Natural killer cell treated with Interleukin-12 subunit alpha and Interleukin-12 subunit beta and Interleukin-15 and Interleukin-18, amount 100 ng/mL, for 72 hours (primary cell): Measurements from ENCODE around the gene CD33. TPM values are rescaled to one million over a fixed set of nuclear protein-coding genes. Genes with fewer than 3 reads are reported as not detected.

ENCODE experiments used
- ATAC-seq, 2 donors: fragments of 150-1000 bp; cut with Tn5 transposase in 1 of 2; sonication (Bioruptor Pico), chemical (Tn5 transposase) in 1 of 2; 2 replicates each; pipeline ENCODE4 v1.10.0; 2021
- DNase-seq: peaks from one replicate; pipeline ENCODE4 v3.0.0; 2022; ENCODE audit warnings: low spot score
- H3K27ac Mint-ChIP-seq, 2 donors: 1 replicate in 1 of 2; 2 replicates in 1 of 2; pipeline ENCODE4 v1.8.0; 2022; ENCODE audit warnings: mixed read lengths in 2 of 2, mild to moderate bottlenecking in 1 of 2, moderate library complexity in 1 of 2
- H3K27me3 Mint-ChIP-seq, 2 donors: 1 replicate in 1 of 2; 2 replicates in 1 of 2; pipeline ENCODE4 v1.8.0; 2022; ENCODE audit warnings: mixed read lengths in 2 of 2
- H3K36me3 Mint-ChIP-seq: one replicate; pipeline ENCODE4 v1.8.0; 2022; ENCODE audit warnings: mixed read lengths
- H3K4me1 Mint-ChIP-seq, 2 donors: 1 replicate in 1 of 2; 2 replicates in 1 of 2; pipeline ENCODE4 v1.8.0; 2022; ENCODE audit warnings: low read depth in 2 of 2, mixed read lengths in 2 of 2, mild to moderate bottlenecking in 1 of 2
- H3K4me3 Mint-ChIP-seq: one replicate; pipeline ENCODE4 v1.8.0; 2022; ENCODE audit warnings: mixed read lengths
- H3K9me3 Mint-ChIP-seq: 2 replicates; pipeline ENCODE4 v1.8.0; 2022; ENCODE audit warnings: mixed read lengths
- total RNA-seq, 2 donors: library from RNA; stranded (reverse); gene quantifications; one replicate each; pipeline ENCODE4 v1.2.3, GENCODE V29; 2022

CD33 gene
- total RNA-seq, 2 donors from 2014 or later, result 0.89 to 1.4 TPM

DNA sequence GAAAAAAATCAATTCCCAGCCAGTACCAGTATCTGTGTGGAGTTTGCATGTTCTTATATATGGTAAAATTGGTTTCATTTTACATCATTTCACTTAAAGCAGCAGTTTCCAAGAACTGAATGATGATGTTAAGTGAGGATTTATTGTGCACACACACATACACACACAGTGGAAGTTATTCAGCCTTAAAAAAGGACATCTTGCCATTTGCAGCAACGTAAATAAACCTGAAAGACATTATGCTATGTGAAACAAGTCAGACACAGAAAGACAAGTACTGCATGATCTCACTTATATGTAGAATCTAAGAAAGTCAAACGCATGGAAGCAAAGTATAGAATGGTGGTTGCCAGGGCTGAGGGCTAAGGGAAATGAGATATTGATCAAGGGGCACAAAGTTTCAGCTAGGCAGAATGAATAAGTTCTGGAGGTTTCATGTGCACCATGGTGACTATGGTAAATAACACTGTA, 31.3 kb downstream of the CD33 start:
- Mint-ChIP-seq H3K4me3 (peak overlapping the region; percentile 48), H3K27me3 (peaks cover 6 to 11% of the 10 kb centered on the region in 2 donors), H3K4me1 (peaks cover 9 to 26% of the 10 kb centered on the region in 2 donors), H3K9me3 (no peaks in the 10 kb centered on the region), H3K27ac (peak overlapping the region in 1 of 2 donors; percentile 21), H3K36me3 (no peaks in the 10 kb centered on the region)
- peak in 1 of 2 donors; percentile 57 for ATAC-seq
- no peak for DNase-seq

- peaks cover 9 to 22% of the 10 kb centered on the region in 2 donors for H3K4me1 Mint-ChIP-seq
- no peak for ATAC-seq
- no peak overlapping the region for H3K27ac Mint-ChIP-seq
- no peaks in the 10 kb centered on the region for H3K9me3 Mint-ChIP-seq
- no peak for DNase-seq
- peaks cover 6 to 17% of the 10 kb centered on the region in 2 donors for H3K27me3 Mint-ChIP-seq
- H3K36me3 Mint-ChIP-seq, result no peaks in the 10 kb centered on the region
- H3K4me3 Mint-ChIP-seq, result no peak overlapping the region
Measured at GRCh38 chr19:51257471-51257870, 32.6 kb downstream of the CD33 start.

DNA sequence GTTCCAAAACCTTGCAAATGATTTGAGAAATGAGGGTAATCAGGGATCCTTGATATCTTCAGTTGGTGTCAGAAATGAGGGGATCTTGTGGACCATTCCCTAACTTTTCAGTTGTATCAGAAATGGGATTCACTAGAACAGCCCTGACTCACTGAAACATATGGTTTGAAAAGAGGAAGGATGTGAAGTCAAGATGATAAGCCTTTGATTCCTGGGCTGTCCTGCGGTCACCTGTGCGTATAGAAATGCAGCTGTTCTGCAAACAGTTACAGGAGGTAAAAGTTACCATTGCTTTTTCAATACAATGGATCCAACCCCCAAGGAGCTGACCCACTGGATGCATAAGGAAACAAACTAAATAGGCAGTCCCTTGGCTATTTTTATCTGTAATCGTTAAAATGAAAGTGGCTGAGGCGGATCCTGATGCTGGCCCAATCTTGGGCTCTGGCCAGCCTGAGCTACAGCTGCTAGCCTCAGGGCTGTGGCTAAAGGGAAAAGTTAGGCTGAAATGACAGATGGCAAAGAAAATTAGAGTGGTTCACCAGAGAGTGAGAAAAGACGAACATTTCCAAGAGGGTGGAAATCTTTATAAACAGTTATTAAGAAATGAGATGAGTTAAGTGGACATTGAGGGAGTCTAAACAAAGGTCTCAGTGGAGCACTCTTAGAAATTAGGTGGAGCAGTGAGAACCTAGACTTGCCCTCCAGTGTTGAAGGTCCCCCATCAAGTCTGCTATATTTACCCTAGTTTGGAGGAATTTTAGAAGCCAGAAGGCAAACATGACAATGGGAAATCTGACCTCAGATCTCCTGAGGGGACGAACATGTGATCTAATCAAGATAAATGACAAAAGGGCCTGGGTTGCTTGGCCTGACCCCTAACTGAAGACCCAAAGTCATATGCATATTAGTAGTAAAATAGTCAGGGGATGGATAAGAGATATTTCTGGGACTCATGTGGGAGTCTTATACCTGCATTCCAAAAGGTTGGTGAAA, 33.6 kb downstream of the CD33 start:
- H3K36me3 Mint-ChIP-seq, result no peaks in the 10 kb centered on the region
- H3K27ac Mint-ChIP-seq, result no peak overlapping the region
- peak overlapping the region; percentile 21 for H3K4me3 Mint-ChIP-seq
- H3K4me1 Mint-ChIP-seq, result peaks cover 9 to 16% of the 10 kb centered on the region in 2 donors
- no peak for DNase-seq
- H3K9me3 Mint-ChIP-seq, result no peaks in the 10 kb centered on the region
- no peak for ATAC-seq
- H3K27me3 Mint-ChIP-seq, result peaks cover 6 to 18% of the 10 kb centered on the region in 2 donors

- H3K4me1 Mint-ChIP-seq, result peaks cover 9 to 14% of the 10 kb centered on the region in 2 donors
- H3K27me3 Mint-ChIP-seq, result peaks cover 11 to 30% of the 10 kb centered on the region in 2 donors
- ATAC-seq, result peak in 1 of 2 donors; percentile 55
- H3K36me3 Mint-ChIP-seq, result no peaks in the 10 kb centered on the region
- no peak overlapping the region for H3K27ac Mint-ChIP-seq
- no peak overlapping the region for H3K4me3 Mint-ChIP-seq
- no peaks in the 10 kb centered on the region for H3K9me3 Mint-ChIP-seq
- no peak for DNase-seq
Measured at GRCh38 chr19:51259348-51260245, 34.7 kb downstream of the CD33 start.

DNA sequence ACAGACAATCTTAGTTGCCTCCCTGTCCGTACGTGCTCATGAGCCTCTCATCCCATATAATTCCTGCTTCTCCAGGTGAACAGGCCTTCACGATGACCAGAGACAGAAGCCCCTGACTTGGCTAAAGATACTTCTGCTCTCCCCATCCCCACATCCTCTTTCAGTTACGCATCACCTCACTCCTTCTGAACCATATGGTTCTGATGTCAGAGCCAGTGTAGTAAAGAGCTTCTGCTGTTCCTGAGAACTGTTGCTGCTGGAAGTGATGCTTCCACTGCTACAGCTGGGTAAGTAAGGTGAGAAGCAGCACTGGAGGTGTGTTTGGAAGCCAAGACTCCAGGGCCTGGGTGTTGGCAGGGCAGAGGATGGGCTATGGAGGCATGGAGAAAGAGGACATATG, 38.9 kb downstream of the CD33 start:
- H3K4me1 Mint-ChIP-seq, result peaks cover 0 to 8% of the 10 kb centered on the region in 2 donors
- H3K27ac Mint-ChIP-seq, result no peak overlapping the region
- H3K9me3 Mint-ChIP-seq, result no peaks in the 10 kb centered on the region
- H3K27me3 Mint-ChIP-seq, result peaks cover 7 to 31% of the 10 kb centered on the region in 2 donors
- no peak overlapping the region for H3K4me3 Mint-ChIP-seq
- H3K36me3 Mint-ChIP-seq, result no peaks in the 10 kb centered on the region
- ATAC-seq, result no peak
- DNase-seq, result no peak

DNA sequence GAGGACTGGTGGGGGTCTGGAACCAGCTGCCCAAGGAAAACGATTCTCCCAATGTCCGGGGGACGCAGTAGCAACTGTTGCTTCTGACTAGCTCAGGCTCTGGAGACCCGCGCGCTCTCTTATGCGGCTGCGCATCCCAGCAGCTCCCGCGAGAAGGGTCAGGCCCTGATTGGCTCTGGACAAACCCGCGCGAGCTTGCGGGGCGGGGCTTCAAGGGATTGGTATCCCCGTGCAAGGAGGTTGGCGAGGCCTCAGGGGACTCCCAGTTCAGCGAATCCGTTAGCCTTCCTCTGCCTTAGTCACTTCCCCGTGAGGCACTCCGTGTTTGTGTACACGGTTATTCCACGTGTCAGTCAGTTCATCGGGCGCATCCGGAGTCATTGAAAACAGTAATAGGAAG, 46.2 kb downstream of the CD33 start:
- DNase-seq (no peak), ATAC-seq (no peak)
- Mint-ChIP-seq H3K9me3 (no peaks in the 10 kb centered on the region), H3K36me3 (no peaks in the 10 kb centered on the region), H3K27me3 (peaks cover 4 to 7% of the 10 kb centered on the region in 2 donors), H3K27ac (no peak overlapping the region), H3K4me1 (peaks cover 11 to 29% of the 10 kb centered on the region in 2 donors), H3K4me3 (no peak overlapping the region)

GRCh38 chr19:51272183-51272810, 47.4 kb downstream of the CD33 start:
- H3K9me3 Mint-ChIP-seq, result no peaks in the 10 kb centered on the region
- ATAC-seq, result peak; percentile 53 to 79

DNA sequence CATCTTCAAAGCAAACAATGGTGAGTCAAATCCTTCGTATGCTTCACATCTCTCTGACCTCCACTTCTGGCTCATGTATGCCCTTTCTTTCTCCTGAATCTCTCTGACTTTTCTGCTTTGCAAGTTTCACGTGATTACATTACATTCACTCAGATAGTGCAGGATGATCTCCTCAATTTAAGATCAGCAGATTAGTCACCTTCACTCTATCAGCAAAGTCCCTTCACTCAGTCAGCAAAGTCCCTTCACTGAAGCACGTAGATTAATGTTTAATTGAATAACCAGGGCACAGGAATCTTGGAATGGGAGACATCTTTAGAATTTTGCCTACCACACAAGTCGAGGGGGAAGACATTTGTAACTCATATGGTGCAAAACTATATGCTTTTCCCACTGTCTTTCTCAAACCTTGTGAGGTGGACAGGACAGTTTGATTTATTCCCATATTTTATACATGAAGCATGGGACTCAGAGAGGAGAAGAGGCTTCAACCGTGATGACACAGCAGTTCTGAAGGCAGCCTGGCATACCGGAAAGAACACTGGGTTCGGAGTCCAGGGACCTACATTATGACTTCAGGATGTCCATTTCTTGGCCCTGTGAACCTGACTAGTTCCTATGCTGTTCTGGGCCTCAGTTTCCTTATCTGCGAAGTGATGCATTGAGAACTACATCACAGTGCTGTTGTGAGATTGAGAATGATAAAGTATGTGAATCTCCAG, 49.3 kb downstream of the CD33 start:
- ATAC-seq (no peak), DNase-seq (no peak)
- H3K27ac Mint-ChIP-seq, result no peak overlapping the region
- H3K4me1 Mint-ChIP-seq, result peaks cover 11 to 25% of the 10 kb centered on the region in 2 donors
- H3K4me3 Mint-ChIP-seq, result peak overlapping the region; percentile 0
- H3K27me3 Mint-ChIP-seq, result peaks cover 11 to 22% of the 10 kb centered on the region in 2 donors
- H3K9me3 Mint-ChIP-seq, result no peaks in the 10 kb centered on the region
- H3K36me3 Mint-ChIP-seq, result no peaks in the 10 kb centered on the region

More at GRCh38 chr19:51272183-51272810, 47.4 kb downstream of the CD33 start:
- DNase-seq, result no peak
- H3K27ac Mint-ChIP-seq, result peak overlapping the region in 1 of 2 donors; percentile 69
- peaks cover 4 to 13% of the 10 kb centered on the region in 2 donors for H3K27me3 Mint-ChIP-seq
- peak overlapping the region; percentile 40 for H3K4me3 Mint-ChIP-seq
- peaks cover 11 to 25% of the 10 kb centered on the region in 2 donors for H3K4me1 Mint-ChIP-seq
- H3K36me3 Mint-ChIP-seq, result no peaks in the 10 kb centered on the region

GRCh38 chr19:51277112-51277511, 52.2 kb downstream of the CD33 start:
- Mint-ChIP-seq H3K27ac (no peak overlapping the region), H3K27me3 (peaks cover 22 to 33% of the 10 kb centered on the region in 2 donors)
- ATAC-seq, result no peak

DNA sequence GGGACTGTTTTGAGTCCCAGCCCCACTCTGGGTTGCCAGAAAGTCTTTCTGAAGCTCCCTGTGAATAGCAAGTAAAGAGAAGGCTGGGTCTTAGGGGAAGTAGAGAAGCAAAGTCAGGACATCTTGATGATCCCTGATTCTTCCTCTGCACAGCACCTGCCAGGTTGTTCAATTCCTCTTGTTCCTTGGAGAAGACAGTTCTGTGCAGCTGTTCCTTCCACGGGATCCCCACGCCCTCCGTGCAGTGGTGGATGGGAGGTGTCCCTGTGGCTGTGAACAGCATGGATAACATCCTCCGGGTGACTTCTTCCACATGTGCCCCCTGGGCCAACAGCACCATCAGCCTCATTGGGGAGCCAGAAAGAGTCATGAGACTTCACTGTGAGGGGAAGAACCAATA, 57.5 kb downstream of the CD33 start:
- Mint-ChIP-seq H3K27me3 (peaks cover 27 to 34% of the 10 kb centered on the region in 2 donors), H3K9me3 (no peaks in the 10 kb centered on the region), H3K36me3 (no peaks in the 10 kb centered on the region), H3K4me1 (no peaks in the 10 kb centered on the region), H3K27ac (no peak overlapping the region), H3K4me3 (no peak overlapping the region)
- ATAC-seq (no peak), DNase-seq (no peak)

More at GRCh38 chr19:51277112-51277511, 52.2 kb downstream of the CD33 start:
- Mint-ChIP-seq H3K9me3 (no peaks in the 10 kb centered on the region), H3K4me3 (no peak overlapping the region), H3K4me1 (peaks cover 7 to 15% of the 10 kb centered on the region in 2 donors), H3K36me3 (no peaks in the 10 kb centered on the region)
- no peak for DNase-seq

GRCh38 chr19:51285682-51286081, 60.8 kb downstream of the CD33 start:
- Mint-ChIP-seq H3K27ac (no peak overlapping the region), H3K27me3 (peaks cover 15 to 17% of the 10 kb centered on the region in 2 donors), H3K4me3 (no peak overlapping the region), H3K9me3 (no peaks in the 10 kb centered on the region), H3K4me1 (no peaks in the 10 kb centered on the region), H3K36me3 (no peaks in the 10 kb centered on the region)
- ATAC-seq, result no peak
- no peak for DNase-seq
